GM12878 (cell line): Measurements from ENCODE around the gene DLG2.

ENCODE experiments used
- CEBPB ChIP-seq, 2 experiments: fragments of 150-350 bp in 1 of 2; IDR thresholded peaks; 2 replicates each; pipeline ENCODE4 v1.6.1; 2012 to 2014; ENCODE audit warnings: low read depth in 2 of 2, low read length in 2 of 2, borderline replicate concordance in 1 of 2, inconsistent platforms in 1 of 2
- CTCF ChIP-seq, 3 experiments: IDR thresholded peaks in 2 of 3; conservative IDR thresholded peaks in 1 of 3; 2 replicates each; pipeline ENCODE4 v1.5.1; 2011; ENCODE audit warnings: low read depth in 3 of 3, low read length in 3 of 3, mild to moderate bottlenecking in 3 of 3, control low read depth in 2 of 3, moderate library complexity in 2 of 3, inconsistent platforms in 1 of 3, mixed read lengths in 1 of 3; ENCODE audit not compliant: control insufficient read depth in 2 of 3, insufficient read depth in 1 of 3; ENCODE audit errors: extremely low read depth in 1 of 3
- EP300 ChIP-seq, 2 experiments: fragments of 150-350 bp in 1 of 2; IDR thresholded peaks; 2 replicates each; pipeline ENCODE4 v1.6.1; 2011 to 2012; ENCODE audit warnings: low read depth in 2 of 2, low read length in 2 of 2, borderline replicate concordance in 1 of 2, improper control_type of control experiment in 1 of 2, inconsistent platforms in 1 of 2; ENCODE audit not compliant: control insufficient read depth in 1 of 2
- GABPA ChIP-seq: IDR thresholded peaks from 2 replicates; pipeline ENCODE4 v1.6.1; 2014; ENCODE audit warnings: antibody characterized with exemption, low read depth, mild to moderate bottlenecking, inconsistent platforms
- HCFC1 ChIP-seq: fragments of 150-350 bp; IDR thresholded peaks from 2 replicates; pipeline ENCODE4 v1.6.1; 2014; ENCODE audit warnings: low read length
- MAX ChIP-seq: IDR thresholded peaks from 2 replicates; pipeline ENCODE4 v1.6.1; 2012; ENCODE audit warnings: low read depth, low read length, improper control_type of control experiment
- NFYB ChIP-seq: IDR thresholded peaks from 2 replicates; pipeline ENCODE4 v1.6.1; 2011; ENCODE audit warnings: low read depth, mild to moderate bottlenecking, low read length, improper control_type of control experiment, moderate library complexity; ENCODE audit not compliant: insufficient read depth
- POLR2A ChIP-seq: IDR thresholded peaks from 2 replicates; pipeline ENCODE4 v1.6.1; 2011; ENCODE audit warnings: low read depth, mild to moderate bottlenecking, low read length
- POLR2AphosphoS5 ChIP-seq: IDR thresholded peaks from 2 replicates; pipeline ENCODE4 v1.6.1; 2011; ENCODE audit warnings: mild to moderate bottlenecking, low read length, inconsistent platforms
- RAD21 ChIP-seq: IDR thresholded peaks from 2 replicates; pipeline ENCODE4 v1.6.1; 2011; ENCODE audit warnings: mild to moderate bottlenecking, low read depth, low read length, moderate library complexity; ENCODE audit not compliant: insufficient read depth
- SIN3A ChIP-seq: IDR thresholded peaks from 2 replicates; pipeline ENCODE4 v1.6.1; 2012; ENCODE audit warnings: low read depth, low read length, improper control_type of control experiment
- SIX5 ChIP-seq: IDR thresholded peaks from 2 replicates; pipeline ENCODE4 v1.6.1; 2011; ENCODE audit warnings: mild to moderate bottlenecking, low read depth, low read length, moderate library complexity; ENCODE audit not compliant: severe bottlenecking
- SMC3 ChIP-seq: IDR thresholded peaks from 2 replicates; pipeline ENCODE4 v1.6.1; 2011; ENCODE audit warnings: low read length, improper control_type of control experiment, borderline replicate concordance
- SRF ChIP-seq, 2 experiments: IDR thresholded peaks; 2 replicates each; pipeline ENCODE4 v1.6.1; 2011; ENCODE audit warnings: low read depth in 2 of 2, low read length in 2 of 2, mild to moderate bottlenecking in 1 of 2, moderate library complexity in 1 of 2

DNA sequence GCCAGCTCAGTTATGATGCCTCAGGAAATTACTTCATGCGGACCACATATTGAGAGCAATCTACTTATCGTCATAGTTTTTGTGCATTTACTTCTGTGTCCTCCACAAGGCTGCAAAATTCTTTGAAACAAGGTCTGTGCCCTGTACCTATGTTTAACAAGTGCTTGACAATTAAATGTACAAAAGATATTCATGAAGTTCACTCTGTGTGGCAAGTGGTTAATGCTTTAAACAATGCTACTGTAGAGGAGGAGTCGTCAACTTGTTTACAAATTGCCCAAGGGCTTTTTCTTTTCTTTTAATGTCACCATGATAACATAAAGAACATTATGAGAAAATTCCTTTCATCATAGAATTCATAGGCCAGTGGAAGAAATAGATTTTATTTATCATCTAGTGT is 1469.5 kb downstream of the DLG2 start:
- TF ChIP-seq HCFC1: no peak
- TF ChIP-seq SRF (IDR thresholded peaks at IDR 0.05; ENCODE audit: low read depth in 2 of 2, low read length in 2 of 2): no peak
- TF ChIP-seq POLR2A: no peak
- no peak for TF ChIP-seq NFYB
- no peak for TF ChIP-seq SMC3
- TF ChIP-seq EP300 (IDR thresholded peaks at IDR 0.05; ENCODE audit: borderline replicate concordance in 1 of 2, control insufficient read depth in 1 of 2, low read depth in 2 of 2, low read length in 2 of 2): no peak
- no peak for TF ChIP-seq RAD21
- TF ChIP-seq CTCF (IDR thresholded peaks at IDR 0.05 in 2 of 3, conservative IDR thresholded peaks at IDR 0.05 in 1 of 3; ENCODE audit: control insufficient read depth in 2 of 3, extremely low read depth in 1 of 3, insufficient read depth in 1 of 3, low read depth in 3 of 3, low read length in 3 of 3): no peak
- TF ChIP-seq SIN3A: no peak
- TF ChIP-seq MAX: no peak
- no peak for TF ChIP-seq CEBPB (IDR thresholded peaks at IDR 0.05; ENCODE audit: borderline replicate concordance in 1 of 2, low read depth in 2 of 2, low read length in 2 of 2)
- no peak for TF ChIP-seq SIX5
- no peak for TF ChIP-seq POLR2AphosphoS5
- no peak for TF ChIP-seq GABPA
